Measurements from ENCODE around the gene CFAP119. TPM values are rescaled to one million over a fixed set of nuclear protein-coding genes. Genes with fewer than 3 reads are reported as not detected.

Gene CFAP119
- total RNA-seq, 2 donors from 2014 or later = 3.1 to 13.2 TPM

DNA sequence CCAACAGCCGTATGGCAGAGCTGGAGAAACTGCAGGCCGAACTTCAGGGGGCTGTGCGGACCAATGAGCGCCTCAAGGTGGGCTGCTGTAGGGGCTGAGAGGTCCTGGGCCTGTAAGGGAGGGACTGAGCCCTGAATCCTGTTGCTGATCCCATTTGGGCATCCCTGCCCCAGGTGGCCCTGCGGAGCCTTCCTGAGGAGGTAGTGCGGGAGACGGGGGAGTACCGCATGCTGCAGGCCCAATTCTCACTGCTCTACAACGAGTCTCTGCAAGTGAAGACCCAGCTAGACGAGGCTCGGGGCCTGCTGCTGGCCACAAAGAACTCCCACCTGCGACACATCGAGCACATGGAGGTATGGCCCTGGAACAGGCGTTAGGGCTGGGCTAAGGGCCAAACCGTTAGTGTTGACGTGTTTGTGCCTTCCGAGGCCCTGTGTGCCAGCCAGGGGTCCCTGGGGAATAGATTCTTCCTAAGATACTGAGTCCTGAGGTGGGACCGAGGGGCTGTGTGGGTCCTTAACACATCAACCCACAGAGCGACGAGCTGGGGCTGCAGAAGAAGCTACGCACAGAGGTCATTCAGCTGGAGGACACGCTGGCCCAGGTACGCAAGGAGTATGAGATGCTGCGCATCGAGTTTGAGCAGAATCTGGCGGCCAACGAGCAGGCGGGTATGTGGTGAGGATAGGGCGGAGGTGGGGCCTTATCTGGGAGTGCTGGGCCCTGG lies 4.5 kb upstream of the CFAP119 start:
- no peak for TF ChIP-seq POLR2AphosphoS5 (IDR thresholded peaks at IDR 0.05)
- TF ChIP-seq, protein P1, sequence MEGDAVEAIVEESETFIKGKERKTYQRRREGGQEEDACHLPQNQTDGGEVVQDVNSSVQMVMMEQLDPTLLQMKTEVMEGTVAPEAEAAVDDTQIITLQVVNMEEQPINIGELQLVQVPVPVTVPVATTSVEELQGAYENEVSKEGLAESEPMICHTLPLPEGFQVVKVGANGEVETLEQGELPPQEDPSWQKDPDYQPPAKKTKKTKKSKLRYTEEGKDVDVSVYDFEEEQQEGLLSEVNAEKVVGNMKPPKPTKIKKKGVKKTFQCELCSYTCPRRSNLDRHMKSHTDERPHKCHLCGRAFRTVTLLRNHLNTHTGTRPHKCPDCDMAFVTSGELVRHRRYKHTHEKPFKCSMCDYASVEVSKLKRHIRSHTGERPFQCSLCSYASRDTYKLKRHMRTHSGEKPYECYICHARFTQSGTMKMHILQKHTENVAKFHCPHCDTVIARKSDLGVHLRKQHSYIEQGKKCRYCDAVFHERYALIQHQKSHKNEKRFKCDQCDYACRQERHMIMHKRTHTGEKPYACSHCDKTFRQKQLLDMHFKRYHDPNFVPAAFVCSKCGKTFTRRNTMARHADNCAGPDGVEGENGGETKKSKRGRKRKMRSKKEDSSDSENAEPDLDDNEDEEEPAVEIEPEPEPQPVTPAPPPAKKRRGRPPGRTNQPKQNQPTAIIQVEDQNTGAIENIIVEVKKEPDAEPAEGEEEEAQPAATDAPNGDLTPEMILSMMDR (IDR thresholded peaks at IDR 0.05) = no peak
- no peak for TF ChIP-seq POLR2A (IDR thresholded peaks at IDR 0.05)
- Histone ChIP-seq H3K4me1 (replicated peaks) (peaks cover 12% of the 10 kb centered on the region), H3K4me3 (no peak overlapping the region), H3K27me3 (replicated peaks; ENCODE audit: insufficient read depth) (no peaks in the 10 kb centered on the region), H3K36me3 (peaks cover 35 to 39% of the 10 kb centered on the region in 2 donors), H3K27ac (no peak overlapping the region), H3K9me3 (no peaks in the 10 kb centered on the region)
- WGBS = 88% methylated on average over 29 of the region's 29 CpGs
- DNase-seq (ENCODE audit: low spot score) = no peak
- intact Hi-C loops (cut with DNase I) = no loop called here

DNA sequence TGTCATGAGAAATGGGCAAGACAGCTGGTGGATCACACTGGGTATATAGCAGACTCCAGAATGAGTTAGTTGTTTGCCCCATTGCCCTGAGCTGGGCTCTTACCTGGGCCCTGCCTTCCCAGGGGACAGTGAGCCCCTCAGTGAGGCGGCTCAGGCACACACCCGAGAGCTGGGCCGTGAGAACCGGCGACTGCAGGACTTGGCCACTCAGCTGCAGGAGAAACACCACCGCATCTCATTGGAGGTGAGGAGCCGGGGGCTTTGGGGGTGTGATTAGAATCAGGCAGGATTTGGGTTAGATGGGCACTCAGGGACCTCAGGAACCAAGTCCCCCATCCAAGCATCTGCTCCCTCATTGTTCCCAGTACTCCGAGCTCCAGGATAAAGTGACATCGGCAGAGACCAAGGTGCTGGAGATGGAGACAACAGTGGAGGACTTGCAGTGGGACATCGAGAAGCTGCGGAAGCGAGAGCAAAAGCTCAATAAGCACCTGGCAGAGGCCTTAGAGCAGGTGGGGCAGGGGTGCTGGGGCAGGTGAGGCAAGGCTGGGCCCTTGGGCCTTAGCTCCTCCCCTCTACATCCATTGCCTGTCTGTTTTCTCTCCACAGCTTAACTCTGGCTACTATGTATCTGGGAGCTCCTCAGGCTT lies 3.1 kb upstream of the CFAP119 start:
- 92% methylated on average over 12 of the region's 12 CpGs for WGBS
- no peak overlapping the region for H3K4me3 ChIP-seq
- TF ChIP-seq, protein P1 (IDR thresholded peaks at IDR 0.05) = no peak
- no peaks in the 10 kb centered on the region for H3K27me3 ChIP-seq (replicated peaks; ENCODE audit: insufficient read depth)
- H3K4me1 ChIP-seq (replicated peaks) = peaks cover 16% of the 10 kb centered on the region
- no peak for DNase-seq (ENCODE audit: low spot score)
- intact Hi-C loops (cut with DNase I) = no loop called here
- H3K9me3 ChIP-seq = no peaks in the 10 kb centered on the region
- no peak overlapping the region for H3K27ac ChIP-seq
- H3K36me3 ChIP-seq = peaks cover 32 to 39% of the 10 kb centered on the region in 2 donors

DNA sequence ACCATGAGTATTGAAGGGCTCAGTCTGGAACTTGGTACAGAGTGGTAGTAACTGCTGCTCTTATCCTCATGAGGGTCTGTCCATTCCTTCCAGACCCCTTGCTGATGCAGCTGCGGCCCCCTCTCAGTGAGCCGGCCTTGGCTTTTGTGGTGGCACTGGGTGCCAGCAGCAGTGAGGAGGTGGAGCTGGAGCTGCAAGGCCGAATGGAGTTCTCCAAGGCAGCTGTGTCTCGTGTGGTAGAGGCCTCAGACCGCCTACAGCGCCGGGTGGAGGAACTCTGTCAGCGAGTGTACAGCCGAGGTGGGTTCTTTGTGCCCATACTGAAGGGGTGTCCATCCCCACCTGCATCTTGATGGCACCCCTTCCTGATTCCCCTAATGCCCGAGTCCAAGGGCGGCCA lies 2.2 kb upstream of the CFAP119 start:
- Histone ChIP-seq H3K9me3 (no peaks in the 10 kb centered on the region), H3K27me3 (replicated peaks; ENCODE audit: insufficient read depth) (no peaks in the 10 kb centered on the region), H3K4me1 (replicated peaks) (peaks cover 16% of the 10 kb centered on the region), H3K27ac (no peak overlapping the region), H3K4me3 (no peak overlapping the region), H3K36me3 (peaks cover 27 to 33% of the 10 kb centered on the region in 2 donors)
- DNase-seq (ENCODE audit: low spot score) = no peak
- TF ChIP-seq POLR2AphosphoS5 (IDR thresholded peaks at IDR 0.05) = no peak
- TF ChIP-seq, protein P1 (IDR thresholded peaks at IDR 0.05) = no peak
- no peak for TF ChIP-seq POLR2A (IDR thresholded peaks at IDR 0.05)
- intact Hi-C loops (cut with DNase I) = no loop called here
- 90% methylated on average over 11 of the region's 11 CpGs for WGBS

DNA sequence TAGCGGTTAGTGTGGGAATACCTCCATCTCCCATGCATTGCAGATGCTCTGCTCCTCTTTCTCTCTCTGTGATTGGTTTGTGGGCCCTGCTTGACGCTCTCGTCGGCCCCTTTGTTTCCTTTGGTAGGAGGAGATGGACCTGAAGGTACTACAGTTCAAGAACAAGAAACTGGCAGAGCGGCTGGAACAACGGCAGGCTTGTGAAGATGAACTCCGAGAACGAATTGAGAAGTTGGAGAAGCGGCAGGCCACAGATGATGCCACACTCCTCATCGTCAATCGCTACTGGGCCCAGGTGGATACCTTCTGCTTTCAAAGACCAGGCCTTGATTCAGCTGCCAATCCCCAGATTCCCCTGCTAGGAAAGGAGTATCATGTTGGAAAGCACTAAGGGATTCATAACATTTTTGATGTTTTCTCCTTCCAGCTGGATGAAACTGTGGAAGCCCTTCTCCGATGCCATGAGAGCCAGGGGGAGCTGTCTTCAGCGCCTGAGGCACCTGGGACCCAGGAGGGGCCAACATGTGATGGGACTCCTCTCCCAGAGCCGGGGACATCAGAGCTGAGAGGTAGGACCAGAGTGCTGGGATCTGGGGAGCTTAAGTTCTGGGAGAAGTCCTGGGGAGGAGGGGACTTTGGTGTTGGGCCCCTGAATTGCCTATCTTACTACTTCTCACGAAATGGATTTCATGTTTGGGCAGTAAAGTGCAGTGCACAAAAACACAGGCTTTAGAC lies 1.3 kb upstream of the CFAP119 start:
- intact Hi-C loops (cut with DNase I) = no loop called here
- 61% methylated on average over 15 of the region's 15 CpGs for WGBS
- H3K36me3 ChIP-seq = peaks cover 22 to 24% of the 10 kb centered on the region in 2 donors
- no peaks in the 10 kb centered on the region for H3K27me3 ChIP-seq (replicated peaks; ENCODE audit: insufficient read depth)
- no peak for DNase-seq (ENCODE audit: low spot score)
- H3K27ac ChIP-seq = peak overlapping the region; percentile 86 to 92
- TF ChIP-seq, protein P1 (IDR thresholded peaks at IDR 0.05) = no peak
- TF ChIP-seq POLR2A (IDR thresholded peaks at IDR 0.05) (no peak), POLR2AphosphoS5 (IDR thresholded peaks at IDR 0.05) (no peak)
- no peaks in the 10 kb centered on the region for H3K9me3 ChIP-seq
- H3K4me1 ChIP-seq (replicated peaks) = peaks cover 16% of the 10 kb centered on the region
- peak overlapping the region; percentile 56 to 80 for H3K4me3 ChIP-seq

Measured in prostate gland (tissue), 2 donors.